Neural crest cell (in vitro differentiated cells): Measurements from ENCODE around the gene MLIP. TPM values are rescaled to one million over a fixed set of nuclear protein-coding genes. Genes with fewer than 3 reads are reported as not detected.

Experiments used
- DNase-seq: peaks from one replicate; pipeline ENCODE4 v3.0.0; 2021; ENCODE audit warnings: low read depth, mixed read lengths, low spot score
- H3K27ac Mint-ChIP-seq: one replicate; pipeline ENCODE4 v1.8.0; 2021; ENCODE audit warnings: mild to moderate bottlenecking, mixed read lengths; ENCODE audit not compliant: unreplicated experiment
- H3K27me3 Mint-ChIP-seq: 2 replicates; pipeline ENCODE4 v1.8.0; 2021; ENCODE audit warnings: low read depth, mild to moderate bottlenecking, mixed read lengths
- H3K36me3 Mint-ChIP-seq: 2 replicates; pipeline ENCODE4 v1.8.0; 2021; ENCODE audit warnings: low read depth, mild to moderate bottlenecking, mixed read lengths
- H3K4me1 Mint-ChIP-seq: 2 replicates; pipeline ENCODE4 v1.8.0; 2021; ENCODE audit warnings: mixed read lengths
- H3K4me3 Mint-ChIP-seq: one replicate; pipeline ENCODE4 v1.8.0; 2021; ENCODE audit warnings: mild to moderate bottlenecking, mixed read lengths
- H3K9me3 Mint-ChIP-seq: 2 replicates; pipeline ENCODE4 v1.8.0; 2021; ENCODE audit warnings: mixed read lengths
- CTCF ChIP-seq: fragments of 200-600 bp; sonication (generic); conservative IDR thresholded peaks from 2 replicates; pipeline ENCODE4 v1.5.0; 2021; ENCODE audit warnings: antibody characterized with exemption, mild to moderate bottlenecking
- total RNA-seq: library from RNA; stranded (reverse); gene quantifications from 2 replicates; pipeline ENCODE4 v1.2.1, GENCODE V29; 2021

MLIP gene
- total RNA-seq, 1 donor from 2014 or later = not detected

GRCh38 chr6:54132587-54132986, 21.3 kb downstream of the MLIP start:
- no peak for DNase-seq
- Mint-ChIP-seq H3K9me3 (peaks cover 5% of the 10 kb centered on the region), H3K27ac (no peak overlapping the region), H3K27me3 (no peaks in the 10 kb centered on the region), H3K36me3 (no peaks in the 10 kb centered on the region), H3K4me3 (no peak overlapping the region), H3K4me1 (no peaks in the 10 kb centered on the region)
- no peak for TF ChIP-seq CTCF

- no peak for DNase-seq
- H3K4me3 Mint-ChIP-seq = no peak overlapping the region
- no peak for TF ChIP-seq CTCF
- H3K27ac Mint-ChIP-seq = no peak overlapping the region
- no peaks in the 10 kb centered on the region for H3K4me1 Mint-ChIP-seq
- peaks cover 5% of the 10 kb centered on the region for H3K9me3 Mint-ChIP-seq
- H3K36me3 Mint-ChIP-seq = no peaks in the 10 kb centered on the region
- no peaks in the 10 kb centered on the region for H3K27me3 Mint-ChIP-seq
Observed at GRCh38 chr6:54133186-54133585, 21.9 kb downstream of the MLIP start.

GRCh38 chr6:54134935-54135334, 23.7 kb downstream of the MLIP start:
- Mint-ChIP-seq H3K27ac (no peak overlapping the region), H3K4me3 (no peak overlapping the region), H3K27me3 (no peaks in the 10 kb centered on the region), H3K4me1 (no peaks in the 10 kb centered on the region), H3K36me3 (no peaks in the 10 kb centered on the region), H3K9me3 (peaks cover 5% of the 10 kb centered on the region)
- no peak for TF ChIP-seq CTCF
- no peak for DNase-seq

- no peak overlapping the region for H3K4me3 Mint-ChIP-seq
- H3K27ac Mint-ChIP-seq = no peak overlapping the region
- no peak for DNase-seq
- no peaks in the 10 kb centered on the region for H3K36me3 Mint-ChIP-seq
- TF ChIP-seq CTCF = no peak
- no peaks in the 10 kb centered on the region for H3K4me1 Mint-ChIP-seq
- H3K27me3 Mint-ChIP-seq = no peaks in the 10 kb centered on the region
- peaks cover 5% of the 10 kb centered on the region for H3K9me3 Mint-ChIP-seq
Observed at GRCh38 chr6:54135665-54136369, 24.6 kb downstream of the MLIP start.

GRCh38 chr6:54138795-54139194, 27.6 kb downstream of the MLIP start:
- TF ChIP-seq CTCF = no peak
- Mint-ChIP-seq H3K4me1 (no peaks in the 10 kb centered on the region), H3K27me3 (no peaks in the 10 kb centered on the region), H3K4me3 (no peak overlapping the region), H3K27ac (no peak overlapping the region), H3K36me3 (no peaks in the 10 kb centered on the region), H3K9me3 (peaks cover 5% of the 10 kb centered on the region)
- DNase-seq = no peak
